HepG2 (cell line): ENCODE measurements around the gene HSPB7. TPM values are rescaled to one million over a fixed set of nuclear protein-coding genes. Genes with fewer than 3 reads are reported as not detected.

Experiments used
- ATAC-seq: fragments of 200-7000 bp; cut with Tn5 transposase; 3 replicates; pipeline ENCODE4 v1.9.1; 2020; ENCODE audit warnings: mild to moderate bottlenecking, moderate library complexity
- BruUV-seq: library from RNA; stranded (reverse); fragments of 400-500 nt; replicated peaks from 2 replicates; lab custom pipeline; 2021; lab: Mats Ljungman, UMichigan
- CTCF ChIA-PET: fragments of 300-600 bp; formaldehyde crosslinking; extraction: SDS; loops from one replicate; lab custom pipeline; 2021; ENCODE audit warnings: low total read pairs, inconsistent platforms, low intra/inter-chr PET ratio; lab: Yijun Ruan, JAX
- POLR2A ChIA-PET: fragments of 350-600 bp; sonication (Branson Sonifier 250); formaldehyde crosslinking; loops from one replicate; lab custom pipeline; 2020; ENCODE audit warnings: antibody characterized with exemption, inconsistent platforms; lab: Yijun Ruan, JAX
- DNase-seq: peaks from one replicate; pipeline ENCODE4 v3.0.0-alpha.2; 2015; ENCODE audit warnings: low spot score
- FAIRE-seq: peaks from 3 replicates; lab custom pipeline; 2011; peaks lifted over from hg19 to GRCh38; lab: Jason Lieb, UNC
- H2AFZ ChIP-seq: one replicate; pipeline ENCODE4 v1.6.1; 2011; ENCODE audit warnings: low read length, inconsistent platforms
- H3K27ac ChIP-seq: fragments of 300-600 bp; 3 replicates; pipeline ENCODE4 v1.8.0; 2011; ENCODE audit warnings: mixed run types, mild to moderate bottlenecking, mixed read lengths, low read length, inconsistent platforms; ENCODE audit not compliant: insufficient read depth; ENCODE audit errors: extremely low read length
- H3K27me3 ChIP-seq, 2 experiments: fragments of 200-600 bp in 1 of 2; 2 replicates in 1 of 2; 3 replicates in 1 of 2; pipeline versions ENCODE4 v1.6.0 to v1.8.0; 2011; ENCODE audit warnings: low read length in 2 of 2, mild to moderate bottlenecking in 2 of 2, moderate library complexity in 2 of 2, inconsistent platforms in 1 of 2; ENCODE audit not compliant: insufficient read depth in 2 of 2, control insufficient read depth in 1 of 2
- H3K36me3 ChIP-seq, 2 experiments: fragments of 200-600 bp in 1 of 2; replicated peaks in 1 of 2; 2 replicates in 1 of 2; 3 replicates in 1 of 2; pipeline versions ENCODE4 v1.5.1 to v1.8.0; 2011; ENCODE audit warnings: low read length in 2 of 2, inconsistent platforms in 1 of 2; ENCODE audit not compliant: insufficient read depth in 2 of 2, control insufficient read depth in 1 of 2
- H3K4me1 ChIP-seq: 2 replicates; pipeline ENCODE4 v1.5.1; 2012; ENCODE audit warnings: low read length, inconsistent platforms; ENCODE audit not compliant: insufficient read depth
- H3K4me2 ChIP-seq: 2 replicates; pipeline ENCODE4 v1.6.0; 2011; ENCODE audit warnings: low read depth, low read length, inconsistent platforms
- H3K4me3 ChIP-seq, 3 experiments: fragments of 200-600 bp in 1 of 3; sonication (generic), shearing (Covaris generic) in 1 of 3; replicated peaks in 1 of 3; 2 replicates each; pipeline ENCODE4 v1.5.1; 2011 to 2016; ENCODE audit warnings: low read length in 3 of 3, inconsistent platforms in 2 of 3, low read depth in 2 of 3, mild to moderate bottlenecking in 2 of 3, control low read depth in 1 of 3, mixed read lengths in 1 of 3; ENCODE audit not compliant: insufficient read depth in 1 of 3
- H3K79me2 ChIP-seq: one replicate; pipeline ENCODE4 v1.6.1; 2011; ENCODE audit warnings: low read length, inconsistent platforms; ENCODE audit not compliant: insufficient read depth
- H3K9ac ChIP-seq: 2 replicates; pipeline ENCODE4 v1.6.0; 2011; ENCODE audit warnings: mild to moderate bottlenecking, low read depth, low read length, inconsistent platforms; ENCODE audit not compliant: insufficient read depth
- H3K9me3 ChIP-seq: 2 replicates; pipeline ENCODE4 v1.5.1; 2012; ENCODE audit warnings: mild to moderate bottlenecking, low read length
- H4K20me1 ChIP-seq: 2 replicates; pipeline ENCODE4 v1.6.0; 2011; ENCODE audit warnings: inconsistent platforms, mild to moderate bottlenecking, low read length, moderate library complexity; ENCODE audit not compliant: insufficient read depth
- BRCA1 ChIP-seq: sonication (generic); formaldehyde crosslinking; IDR thresholded peaks from 2 replicates; pipeline ENCODE4 v1.4.0; 2020; ENCODE audit warnings: missing genetic modification reagents
- FLYWCH1 ChIP-seq: sonication (generic); formaldehyde crosslinking; IDR thresholded peaks from 2 replicates; pipeline ENCODE4 v1.8.1; 2023; ENCODE audit warnings: mild to moderate bottlenecking, missing genetic modification reagents
- KDM5B ChIP-seq: sonication (generic); formaldehyde crosslinking; IDR thresholded peaks from 2 replicates; pipeline ENCODE4 v1.4.0; 2020; ENCODE audit warnings: missing genetic modification reagents, mild to moderate bottlenecking, borderline replicate concordance
- MED1 ChIP-seq: sonication (generic); formaldehyde crosslinking; IDR thresholded peaks from 2 replicates; pipeline ENCODE4 v1.4.0; 2020; ENCODE audit warnings: missing genetic modification reagents
- RBM39 ChIP-seq: fragments of 200-400 bp; formaldehyde crosslinking; IDR thresholded peaks from one replicate; pipeline ENCODE4 v1.6.1; 2018; ENCODE audit warnings: antibody characterized with exemption, mild to moderate bottlenecking, low read depth, low read length; ENCODE audit not compliant: poor library complexity, severe bottlenecking
- SRSF9 ChIP-seq: fragments of 200-400 bp; formaldehyde crosslinking; IDR thresholded peaks from 2 replicates; pipeline ENCODE4 v1.6.1; 2018; ENCODE audit warnings: borderline replicate concordance, mild to moderate bottlenecking, low read depth, low read length; ENCODE audit not compliant: insufficient read depth, poor library complexity, severe bottlenecking
- TOPORS ChIP-seq: sonication (generic); formaldehyde crosslinking; IDR thresholded peaks from 2 replicates; pipeline ENCODE4 v1.8.0; 2023; ENCODE audit warnings: mild to moderate bottlenecking, missing genetic modification reagents
- WGBS: methylation state at CpG from one replicate; pipeline ENCODE4 v1.1.6; 2017; ENCODE audit warnings: low lambda C conversion rate; 5-methylcytosine and 5-hydroxymethylcytosine counted together
- in situ Hi-C: cut with HindIII; loops from 2 replicates; pipeline ENCODE4 v1.10.0; 2017; ENCODE audit warnings: low pct_unique_long_range_greater_than_20kb; ENCODE audit not compliant: extremely low pct_ligation_motif_present
- intact Hi-C: fragments of 100-400 bp; cut with micrococcal nuclease; formaldehyde crosslinking; loops from one replicate; pipeline ENCODE4 v1.10.0; 2022; ENCODE audit not compliant: unreplicated experiment
- polyA plus RNA-seq, 8 experiments: library from polyadenylated mRNA; depleted of rRNA in 3 of 8; stranded (reverse) in 7 of 8; unstranded in 1 of 8; fragments of >200 nt; fragmentation: Illumina TruSeq in 4 of 8; extraction: Trizol in 4 of 8; gene quantifications; 2 replicates each; pipeline versions ENCODE4 v1.2.1 to v1.2.3, GENCODE V29; 2011 to 2016; ENCODE audit warnings: low read depth in 4 of 8, missing spikeins in 1 of 8, mixed read lengths in 1 of 8; ENCODE audit not compliant: insufficient read depth in 1 of 8
- total RNA-seq, 5 experiments: library from RNA; depleted of rRNA; stranded (reverse); fragments of >200 nt; fragmentation: Illumina TruSeq; extraction: Trizol; gene quantifications; 2 replicates each; pipeline ENCODE4 v1.2.3, GENCODE V29; 2016; ENCODE audit warnings: low read depth in 1 of 5
- TF ChIP-seq, protein P1 (sequence below): IDR thresholded peaks from 2 replicates; pipeline ENCODE4 v1.6.1; 2018; ENCODE audit warnings: missing genetic modification reagents
- TF ChIP-seq, protein P2 (sequence below): sonication (generic); formaldehyde crosslinking; IDR thresholded peaks from 2 replicates; pipeline ENCODE4 v1.4.0; 2020; ENCODE audit warnings: missing genetic modification reagents, mild to moderate bottlenecking, borderline replicate concordance
- TF ChIP-seq, protein P3 (sequence below): sonication (generic); formaldehyde crosslinking; IDR thresholded peaks from 2 replicates; pipeline ENCODE4 v1.5.0; 2020; ENCODE audit warnings: missing genetic modification reagents
- TF ChIP-seq, protein P4 (sequence below): sonication (generic); formaldehyde crosslinking; IDR thresholded peaks from 2 replicates; pipeline ENCODE4 v1.5.0; 2020; ENCODE audit warnings: missing genetic modification reagents, mild to moderate bottlenecking, borderline replicate concordance
- TF ChIP-seq, protein P5 (sequence below): sonication (generic); formaldehyde crosslinking; IDR thresholded peaks from 2 replicates; pipeline ENCODE4 v1.5.0; 2020; ENCODE audit warnings: missing genetic modification reagents
- TF ChIP-seq, protein P6 (sequence below): sonication (generic); formaldehyde crosslinking; conservative IDR thresholded peaks from 2 replicates; pipeline ENCODE4 v1.5.0; 2020; ENCODE audit warnings: missing genetic modification reagents

HSPB7 gene
- total and polyA plus RNA-seq, 2 of the 13 experiments (the other 11 are each of a cell fraction or from before 2014, with no cell fraction given) = 0.20 TPM; not detected in 1

DNA sequence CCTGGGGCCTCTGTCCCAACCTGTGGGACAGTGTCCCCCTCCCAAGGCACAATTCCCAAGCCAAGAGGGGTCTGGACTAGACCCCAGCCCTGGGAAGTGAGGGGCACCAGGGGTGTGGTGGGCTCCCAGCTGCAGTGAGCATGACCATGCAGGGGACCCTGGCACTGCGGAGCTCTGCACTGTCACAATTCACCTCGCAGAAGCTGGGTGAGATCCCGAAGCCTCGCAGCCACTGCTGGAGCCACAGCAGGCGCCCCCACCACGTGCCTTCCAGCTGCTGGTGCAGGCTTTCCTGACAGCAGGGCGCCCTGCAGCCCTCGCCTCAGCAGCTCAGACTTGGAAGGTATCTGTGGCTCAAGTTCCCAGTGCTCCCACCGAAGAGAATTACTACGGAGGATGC lies 23.8 kb downstream of the HSPB7 start (continued):
- TF ChIP-seq, protein P1, sequence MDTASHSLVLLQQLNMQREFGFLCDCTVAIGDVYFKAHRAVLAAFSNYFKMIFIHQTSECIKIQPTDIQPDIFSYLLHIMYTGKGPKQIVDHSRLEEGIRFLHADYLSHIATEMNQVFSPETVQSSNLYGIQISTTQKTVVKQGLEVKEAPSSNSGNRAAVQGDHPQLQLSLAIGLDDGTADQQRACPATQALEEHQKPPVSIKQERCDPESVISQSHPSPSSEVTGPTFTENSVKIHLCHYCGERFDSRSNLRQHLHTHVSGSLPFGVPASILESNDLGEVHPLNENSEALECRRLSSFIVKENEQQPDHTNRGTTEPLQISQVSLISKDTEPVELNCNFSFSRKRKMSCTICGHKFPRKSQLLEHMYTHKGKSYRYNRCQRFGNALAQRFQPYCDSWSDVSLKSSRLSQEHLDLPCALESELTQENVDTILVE (CRISPR knock-in tag) = no peak
- TF ChIP-seq SRSF9 = no peak
- no peak for TF ChIP-seq KDM5B (CRISPR knock-in tag)
- TF ChIP-seq, protein P2, sequence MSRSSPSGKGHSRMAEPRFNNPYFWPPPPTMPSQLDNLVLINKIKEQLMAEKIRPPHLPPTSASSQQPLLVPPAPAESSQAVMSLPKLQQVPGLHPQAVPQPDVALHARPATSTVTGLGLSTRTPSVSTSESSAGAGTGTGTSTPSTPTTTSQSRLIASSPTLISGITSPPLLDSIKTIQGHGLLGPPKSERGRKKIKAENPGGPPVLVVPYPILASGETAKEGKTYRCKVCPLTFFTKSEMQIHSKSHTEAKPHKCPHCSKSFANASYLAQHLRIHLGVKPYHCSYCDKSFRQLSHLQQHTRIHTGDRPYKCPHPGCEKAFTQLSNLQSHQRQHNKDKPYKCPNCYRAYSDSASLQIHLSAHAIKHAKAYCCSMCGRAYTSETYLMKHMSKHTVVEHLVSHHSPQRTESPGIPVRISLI (CRISPR knock-in tag) = no peak
- no peak for TF ChIP-seq BRCA1 (CRISPR knock-in tag)

DNA sequence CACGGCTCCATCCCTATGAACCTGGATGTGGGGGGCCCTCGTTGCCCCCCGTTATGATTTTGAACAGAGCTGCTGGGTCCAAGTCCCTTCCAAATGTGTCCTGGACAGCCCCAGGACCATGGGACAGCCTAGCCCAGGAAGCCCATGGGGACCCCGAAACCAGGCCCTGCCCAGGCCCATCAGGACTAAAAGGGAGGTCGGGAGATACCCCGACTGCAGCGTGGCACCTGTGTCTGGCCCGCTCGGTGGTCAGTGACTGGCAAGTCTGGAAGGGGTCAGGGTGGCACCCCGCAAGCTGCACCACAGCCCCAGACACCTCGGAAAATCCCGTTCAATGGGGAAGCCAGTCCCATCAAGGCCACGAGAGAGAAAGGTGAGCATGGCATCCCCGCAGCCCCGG lies 24.2 kb downstream of the HSPB7 start:
- ChIA-PET CTCF (interaction anchor here (1.6 kb wide), 1 partner anchor 36 kb away, joined by 5 read pairs; no protein-coding TSS in a partner anchor), POLR2A (interaction anchor here (1.1 kb wide), 1 partner anchor 18 kb away, joined by 3 read pairs; the partner anchor contains the start of gene ZBTB17)
- Histone ChIP-seq H3K9ac (no peak overlapping the region), H3K4me1 (peaks cover 40% of the 10 kb centered on the region), H3K36me3 (no peaks in the 10 kb centered on the region), H3K9me3 (no peaks in the 10 kb centered on the region), H3K4me3 (no peak overlapping the region), H3K4me2 (no peak overlapping the region), H3K27me3 (peaks cover 6 to 37% of the 10 kb centered on the region in 2 experiments; a peak in 4 of 5 replicates), H4K20me1 (no peaks in the 10 kb centered on the region), H3K79me2 (no peaks in the 10 kb centered on the region), H3K27ac (no peak overlapping the region), H2AFZ (no peak overlapping the region)
- no peak for FAIRE-seq
- in situ Hi-C loops (no loop called here), intact Hi-C loops (loop anchor here (2.0 to 10.0 kb wide), 2 partner anchors 35 to 179 kb away; no protein-coding TSS in a partner anchor)
- ATAC-seq = no peak
- no CpG with 5 or more reads among the region's 15 CpGs for WGBS
- BruUV-seq = no TSS peak
- DNase-seq = no peak
- TF ChIP-seq, protein P3, sequence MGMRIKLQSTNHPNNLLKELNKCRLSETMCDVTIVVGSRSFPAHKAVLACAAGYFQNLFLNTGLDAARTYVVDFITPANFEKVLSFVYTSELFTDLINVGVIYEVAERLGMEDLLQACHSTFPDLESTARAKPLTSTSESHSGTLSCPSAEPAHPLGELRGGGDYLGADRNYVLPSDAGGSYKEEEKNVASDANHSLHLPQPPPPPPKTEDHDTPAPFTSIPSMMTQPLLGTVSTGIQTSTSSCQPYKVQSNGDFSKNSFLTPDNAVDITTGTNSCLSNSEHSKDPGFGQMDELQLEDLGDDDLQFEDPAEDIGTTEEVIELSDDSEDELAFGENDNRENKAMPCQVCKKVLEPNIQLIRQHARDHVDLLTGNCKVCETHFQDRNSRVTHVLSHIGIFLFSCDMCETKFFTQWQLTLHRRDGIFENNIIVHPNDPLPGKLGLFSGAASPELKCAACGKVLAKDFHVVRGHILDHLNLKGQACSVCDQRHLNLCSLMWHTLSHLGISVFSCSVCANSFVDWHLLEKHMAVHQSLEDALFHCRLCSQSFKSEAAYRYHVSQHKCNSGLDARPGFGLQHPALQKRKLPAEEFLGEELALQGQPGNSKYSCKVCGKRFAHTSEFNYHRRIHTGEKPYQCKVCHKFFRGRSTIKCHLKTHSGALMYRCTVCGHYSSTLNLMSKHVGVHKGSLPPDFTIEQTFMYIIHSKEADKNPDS (CRISPR knock-in tag) = no peak
- TF ChIP-seq RBM39 (no peak), TOPORS (no peak), MED1 (CRISPR knock-in tag) (no peak), FLYWCH1 (no peak)
- TF ChIP-seq, protein P4, sequence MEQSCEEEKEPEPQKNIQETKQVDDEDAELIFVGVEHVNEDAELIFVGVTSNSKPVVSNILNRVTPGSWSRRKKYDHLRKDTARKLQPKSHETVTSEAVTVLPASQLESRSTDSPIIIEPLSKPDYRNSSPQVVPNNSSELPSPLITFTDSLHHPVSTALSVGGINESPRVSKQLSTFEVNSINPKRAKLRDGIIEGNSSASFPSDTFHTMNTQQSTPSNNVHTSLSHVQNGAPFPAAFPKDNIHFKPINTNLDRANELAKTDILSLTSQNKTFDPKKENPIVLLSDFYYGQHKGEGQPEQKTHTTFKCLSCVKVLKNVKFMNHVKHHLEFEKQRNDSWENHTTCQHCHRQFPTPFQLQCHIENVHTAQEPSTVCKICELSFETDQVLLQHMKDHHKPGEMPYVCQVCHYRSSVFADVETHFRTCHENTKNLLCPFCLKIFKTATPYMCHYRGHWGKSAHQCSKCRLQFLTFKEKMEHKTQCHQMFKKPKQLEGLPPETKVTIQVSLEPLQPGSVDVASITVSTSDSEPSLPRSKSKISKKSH = no peak
- TF ChIP-seq, protein P5, sequence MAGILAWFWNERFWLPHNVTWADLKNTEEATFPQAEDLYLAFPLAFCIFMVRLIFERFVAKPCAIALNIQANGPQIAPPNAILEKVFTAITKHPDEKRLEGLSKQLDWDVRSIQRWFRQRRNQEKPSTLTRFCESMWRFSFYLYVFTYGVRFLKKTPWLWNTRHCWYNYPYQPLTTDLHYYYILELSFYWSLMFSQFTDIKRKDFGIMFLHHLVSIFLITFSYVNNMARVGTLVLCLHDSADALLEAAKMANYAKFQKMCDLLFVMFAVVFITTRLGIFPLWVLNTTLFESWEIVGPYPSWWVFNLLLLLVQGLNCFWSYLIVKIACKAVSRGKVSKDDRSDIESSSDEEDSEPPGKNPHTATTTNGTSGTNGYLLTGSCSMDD (CRISPR knock-in tag) = no peak
- TF ChIP-seq, protein P6, sequence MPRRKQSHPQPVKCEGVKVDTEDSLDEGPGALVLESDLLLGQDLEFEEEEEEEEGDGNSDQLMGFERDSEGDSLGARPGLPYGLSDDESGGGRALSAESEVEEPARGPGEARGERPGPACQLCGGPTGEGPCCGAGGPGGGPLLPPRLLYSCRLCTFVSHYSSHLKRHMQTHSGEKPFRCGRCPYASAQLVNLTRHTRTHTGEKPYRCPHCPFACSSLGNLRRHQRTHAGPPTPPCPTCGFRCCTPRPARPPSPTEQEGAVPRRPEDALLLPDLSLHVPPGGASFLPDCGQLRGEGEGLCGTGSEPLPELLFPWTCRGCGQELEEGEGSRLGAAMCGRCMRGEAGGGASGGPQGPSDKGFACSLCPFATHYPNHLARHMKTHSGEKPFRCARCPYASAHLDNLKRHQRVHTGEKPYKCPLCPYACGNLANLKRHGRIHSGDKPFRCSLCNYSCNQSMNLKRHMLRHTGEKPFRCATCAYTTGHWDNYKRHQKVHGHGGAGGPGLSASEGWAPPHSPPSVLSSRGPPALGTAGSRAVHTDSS = no peak
